CD4-positive, alpha-beta memory T cell (primary cell): ENCODE data around the gene UTP11. TPM values are rescaled to one million over a fixed set of nuclear protein-coding genes. Genes with fewer than 3 reads are reported as not detected.
A peak's percentile ranks its signal among the peaks of the same experiment; 100 is the strongest.

Source experiments
- CTCF ChIA-PET: fragments of 350-600 bp; sonication (Branson Sonifier 250); formaldehyde crosslinking; loops from one replicate; lab custom pipeline; 2021; ENCODE audit warnings: inconsistent platforms; ENCODE audit not compliant: partially characterized antibody; lab: Charles Lee
- POLR2A ChIA-PET: fragments of 350-600 bp; sonication (Branson Sonifier 250); formaldehyde crosslinking; loops from one replicate; lab custom pipeline; 2021; ENCODE audit not compliant: partially characterized antibody; lab: Charles Lee
- DNase-seq, 5 donors: peaks; one replicate each; pipeline versions ENCODE4 v3.0.0 to v3.0.0-alpha.2; 2020 to 2022; ENCODE audit warnings: mixed read lengths in 1 of 5
- H3K27ac ChIP-seq: one replicate; pipeline ENCODE4 v1.7.0; 2013; ENCODE audit warnings: low read depth, low read length
- H3K27me3 ChIP-seq: 2 replicates; pipeline ENCODE4 v1.7.0; 2013; ENCODE audit warnings: mild to moderate bottlenecking, low read length, moderate library complexity; ENCODE audit not compliant: insufficient read depth
- H3K36me3 ChIP-seq: 2 replicates; pipeline ENCODE4 v1.7.0; 2013; ENCODE audit warnings: mild to moderate bottlenecking, low read length, moderate library complexity; ENCODE audit not compliant: insufficient read depth
- H3K4me1 ChIP-seq: 2 replicates; pipeline ENCODE4 v1.7.0; 2013; ENCODE audit warnings: mild to moderate bottlenecking, low read length, moderate library complexity; ENCODE audit not compliant: insufficient read depth
- H3K4me3 ChIP-seq, 2 donors: one replicate each; pipeline ENCODE4 v1.7.0; 2013; ENCODE audit warnings: low read length in 2 of 2, mild to moderate bottlenecking in 1 of 2
- H3K9me3 ChIP-seq, 2 donors: one replicate each; pipeline ENCODE4 v1.7.0; 2013; ENCODE audit warnings: low read length in 2 of 2, control low read depth in 1 of 2; ENCODE audit not compliant: control insufficient read depth in 1 of 2
- H3K27ac Mint-ChIP-seq, 7 donors: one replicate each; pipeline ENCODE4 v1.8.0; 2020 to 2021; ENCODE audit warnings: mixed read lengths in 7 of 7, mild to moderate bottlenecking in 6 of 7, inconsistent platforms in 3 of 7, moderate library complexity in 3 of 7
- H3K27me3 Mint-ChIP-seq, 2 donors: one replicate each; pipeline ENCODE4 v1.8.0; 2020 to 2021; ENCODE audit warnings: mixed read lengths in 2 of 2
- H3K36me3 Mint-ChIP-seq, 2 donors: one replicate each; pipeline ENCODE4 v1.8.0; 2020 to 2021; ENCODE audit warnings: mixed read lengths in 2 of 2, inconsistent platforms in 1 of 2, mild to moderate bottlenecking in 1 of 2
- H3K4me1 Mint-ChIP-seq, 4 donors: one replicate each; pipeline ENCODE4 v1.8.0; 2020 to 2021; ENCODE audit warnings: mixed read lengths in 4 of 4, mild to moderate bottlenecking in 1 of 4
- H3K4me3 Mint-ChIP-seq, 8 donors: one replicate each; pipeline ENCODE4 v1.8.0; 2020 to 2021; ENCODE audit warnings: mixed read lengths in 8 of 8, mild to moderate bottlenecking in 7 of 8, moderate library complexity in 6 of 8, inconsistent platforms in 3 of 8
- H3K9me3 Mint-ChIP-seq, 8 donors: one replicate each; pipeline ENCODE4 v1.8.0; 2020 to 2021; ENCODE audit warnings: mixed read lengths in 8 of 8, mild to moderate bottlenecking in 5 of 8, inconsistent platforms in 3 of 8, moderate library complexity in 1 of 8
- intact Hi-C: fragments of 100-400 bp; cut with micrococcal nuclease; formaldehyde crosslinking; loops from one replicate; pipeline ENCODE4 v1.15.1; 2023
- polyA plus RNA-seq, 2 donors: library from polyadenylated mRNA; unstranded; fragments of 300-500 nt; fragmentation: Illumina TruSeq; gene quantifications; one replicate each; pipeline ENCODE4 v1.2.3, GENCODE V29; 2021
- total RNA-seq, 2 experiments: library from RNA; stranded (reverse); gene quantifications; one replicate each; pipeline ENCODE4 v1.2.3, GENCODE V29; 2021

The UTP11 gene
- total and polyA plus RNA-seq, 4 experiments from 2014 or later, result 17.3 to 21.9 (median 19.3) TPM

DNA sequence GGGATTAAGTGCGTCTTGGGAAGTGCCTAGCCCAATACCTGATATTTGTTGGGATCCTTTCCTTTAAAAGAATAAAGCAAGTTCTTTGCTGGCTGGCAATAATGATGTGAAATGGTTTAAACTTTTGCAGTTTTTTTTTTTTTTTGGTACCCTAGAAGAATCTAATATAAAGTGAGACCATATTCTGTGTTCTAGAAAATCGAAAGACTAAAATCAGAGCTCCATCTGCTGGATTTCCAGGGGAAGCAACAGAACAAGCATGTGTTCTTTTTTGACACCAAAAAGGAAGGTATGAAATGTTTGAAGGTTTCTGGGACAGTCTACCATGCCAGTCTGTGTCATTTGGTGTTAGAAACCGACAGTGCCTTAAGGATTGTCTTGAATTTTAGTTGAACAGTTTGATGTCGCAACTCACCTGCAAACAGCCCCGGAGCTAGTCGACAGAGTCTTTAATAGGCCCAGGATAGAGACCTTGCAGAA, 6.4 kb downstream of the UTP11 start:
- no peaks in the 10 kb centered on the region for H3K9me3 Mint-ChIP-seq
- no peak overlapping the region for H3K27ac Mint-ChIP-seq
- Histone ChIP-seq H3K36me3 (peaks cover 56% of the 10 kb centered on the region), H3K27me3 (no peaks in the 10 kb centered on the region), H3K9me3 (no peaks in the 10 kb centered on the region), H3K4me1 (peaks cover 9% of the 10 kb centered on the region), H3K27ac (no peak overlapping the region), H3K4me3 (no peak overlapping the region)
- ChIA-PET CTCF (interaction anchor here (1.3 to 15.6 kb wide), 8 partner anchors 9 to 128 kb away, joined by 3 to 192 read pairs (median 8); partner anchors contain the start of gene SF3A3), POLR2A (interaction anchor here (1.1 kb wide), 1 partner anchor 29 kb away, joined by 3 read pairs; the partner anchor contains the start of gene SF3A3)
- peak in 1 of 5 donors; percentile 33 for DNase-seq
- H3K36me3 Mint-ChIP-seq, result peaks cover 46 to 65% of the 10 kb centered on the region in 2 donors
- H3K4me1 Mint-ChIP-seq, result peaks cover 6 to 11% (median 10%) of the 10 kb centered on the region in 4 donors
- intact Hi-C loops, result loop anchor here (1.0 kb wide), 1 partner anchor 29 kb away; the partner anchor contains the start of gene SF3A3
- H3K27me3 Mint-ChIP-seq, result no peaks in the 10 kb centered on the region
- no peak overlapping the region for H3K4me3 Mint-ChIP-seq

GRCh38 chr1:38020396-38020795, 7.9 kb downstream of the UTP11 start:
- H3K9me3 ChIP-seq, result no peaks in the 10 kb centered on the region
- H3K27ac Mint-ChIP-seq, result no peak overlapping the region
- H3K27me3 Mint-ChIP-seq, result no peaks in the 10 kb centered on the region
- H3K9me3 Mint-ChIP-seq, result no peaks in the 10 kb centered on the region
- H3K4me3 Mint-ChIP-seq, result no peak overlapping the region
- no peaks in the 10 kb centered on the region for H3K27me3 ChIP-seq
- H3K27ac ChIP-seq, result no peak overlapping the region
- intact Hi-C loops, result no loop called here
- CTCF ChIA-PET, result interaction anchor here (0.6 to 15.6 kb wide), 6 partner anchors 10 to 261 kb away, joined by 3 to 192 read pairs (median 6); partner anchors contain the start of gene SF3A3
- peaks cover 54 to 74% of the 10 kb centered on the region in 2 donors for H3K36me3 Mint-ChIP-seq
- no peak for DNase-seq
- H3K4me1 Mint-ChIP-seq, result peaks cover 1 to 5% (median 3%) of the 10 kb centered on the region in 4 donors
- H3K4me3 ChIP-seq, result no peak overlapping the region
- POLR2A ChIA-PET, result no interaction called here
- H3K36me3 ChIP-seq, result peaks cover 61% of the 10 kb centered on the region
- H3K4me1 ChIP-seq, result no peaks in the 10 kb centered on the region

GRCh38 chr1:38021969-38022368, 9.4 kb downstream of the UTP11 start:
- H3K36me3 Mint-ChIP-seq, result peaks cover 45 to 76% of the 10 kb centered on the region in 2 donors
- Histone ChIP-seq H3K36me3 (peaks cover 60% of the 10 kb centered on the region), H3K27me3 (no peaks in the 10 kb centered on the region), H3K4me3 (no peak overlapping the region), H3K4me1 (no peaks in the 10 kb centered on the region), H3K9me3 (no peaks in the 10 kb centered on the region), H3K27ac (no peak overlapping the region)
- CTCF ChIA-PET, result interaction anchor here (1.4 to 15.6 kb wide), 3 partner anchors 8 to 50 kb away, joined by 3 to 192 read pairs (median 6); partner anchors contain the start of gene SF3A3
- H3K27ac Mint-ChIP-seq, result no peak overlapping the region
- H3K4me3 Mint-ChIP-seq, result no peak overlapping the region
- peaks cover 0 to 6% (median 3%) of the 10 kb centered on the region in 4 donors for H3K4me1 Mint-ChIP-seq
- POLR2A ChIA-PET, result no interaction called here
- intact Hi-C loops, result no loop called here
- no peaks in the 10 kb centered on the region for H3K9me3 Mint-ChIP-seq
- DNase-seq, result no peak
- no peaks in the 10 kb centered on the region for H3K27me3 Mint-ChIP-seq

DNA sequence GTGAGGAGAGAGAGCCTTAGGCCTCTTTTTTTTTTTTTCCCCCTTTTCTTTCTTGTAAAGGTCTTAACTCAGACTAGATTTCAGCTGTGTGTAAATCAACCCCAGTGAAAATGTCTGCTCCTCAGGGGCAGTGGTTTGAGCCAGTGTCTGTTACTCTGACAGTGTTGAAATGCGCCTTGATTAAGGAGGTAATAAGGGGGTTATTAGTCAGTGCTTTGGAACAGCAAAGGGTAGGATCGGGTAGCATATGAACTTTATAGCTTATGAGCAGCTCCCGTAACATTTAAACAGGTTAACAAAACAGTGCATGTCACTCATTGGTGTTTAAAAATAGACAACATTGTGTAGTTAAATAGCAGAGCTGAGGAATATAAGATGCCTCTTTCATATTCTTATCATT, 10.3 kb downstream of the UTP11 start:
- no peaks in the 10 kb centered on the region for H3K9me3 Mint-ChIP-seq
- H3K9me3 ChIP-seq, result no peaks in the 10 kb centered on the region
- H3K4me3 ChIP-seq, result no peak overlapping the region
- H3K4me1 ChIP-seq, result peaks cover 5% of the 10 kb centered on the region
- no peak overlapping the region for H3K27ac Mint-ChIP-seq
- POLR2A ChIA-PET, result no interaction called here
- no peak overlapping the region for H3K4me3 Mint-ChIP-seq
- CTCF ChIA-PET, result interaction anchor here (0.8 to 15.6 kb wide), 4 partner anchors 9 to 49 kb away, joined by 3 to 192 read pairs (median 5); partner anchors contain the start of gene SF3A3
- H3K27me3 Mint-ChIP-seq, result no peaks in the 10 kb centered on the region
- H3K36me3 Mint-ChIP-seq, result peaks cover 41 to 71% of the 10 kb centered on the region in 2 donors
- DNase-seq, result no peak
- intact Hi-C loops, result no loop called here
- peaks cover 2 to 8% (median 5%) of the 10 kb centered on the region in 4 donors for H3K4me1 Mint-ChIP-seq
- peaks cover 54% of the 10 kb centered on the region for H3K36me3 ChIP-seq
- no peaks in the 10 kb centered on the region for H3K27me3 ChIP-seq
- H3K27ac ChIP-seq, result no peak overlapping the region

DNA sequence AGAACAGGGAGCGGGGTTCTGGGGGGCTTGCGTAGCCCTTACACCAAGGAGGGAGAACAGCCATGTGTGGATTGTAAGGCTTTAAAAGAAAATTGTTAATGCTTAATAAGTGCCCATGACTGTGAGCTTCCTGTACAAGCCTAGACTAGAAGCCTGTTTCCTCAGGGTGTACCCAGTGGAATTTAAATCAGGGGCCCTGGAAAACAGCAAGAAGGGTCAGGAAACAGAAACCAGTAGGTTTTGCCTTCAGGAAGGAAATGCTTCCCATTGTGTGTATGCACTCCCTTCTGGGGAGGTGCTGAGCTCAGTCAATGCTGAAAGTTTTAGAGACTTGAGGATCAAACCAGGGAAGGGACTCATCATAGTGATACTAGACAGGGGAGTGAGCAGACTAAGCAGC, 12.7 kb downstream of the UTP11 start:
- peaks cover 29% of the 10 kb centered on the region for H3K4me1 ChIP-seq
- H3K27ac ChIP-seq, result no peak overlapping the region
- no peak overlapping the region for H3K4me3 ChIP-seq
- POLR2A ChIA-PET, result interaction anchor here (1.0 to 1.1 kb wide), 2 partner anchors 13 to 1801 kb away, joined by 3 read pairs; partner anchors contain the start of genes THRAP3 and UTP11
- H3K27me3 ChIP-seq, result no peaks in the 10 kb centered on the region
- no peak for DNase-seq
- H3K27me3 Mint-ChIP-seq, result no peaks in the 10 kb centered on the region
- no peaks in the 10 kb centered on the region for H3K9me3 Mint-ChIP-seq
- no peak overlapping the region for H3K27ac Mint-ChIP-seq
- CTCF ChIA-PET, result interaction anchor here (1.0 to 4.0 kb wide), 3 partner anchors 10 to 809 kb away, joined by 6 to 12 read pairs (median 12); no protein-coding TSS in a partner anchor
- peaks cover 36% of the 10 kb centered on the region for H3K36me3 ChIP-seq
- peaks cover 11 to 33% (median 21%) of the 10 kb centered on the region in 4 donors for H3K4me1 Mint-ChIP-seq
- H3K4me3 Mint-ChIP-seq, result no peak overlapping the region
- H3K9me3 ChIP-seq, result no peaks in the 10 kb centered on the region
- peaks cover 30 to 55% of the 10 kb centered on the region in 2 donors for H3K36me3 Mint-ChIP-seq
- intact Hi-C loops, result no loop called here

GRCh38 chr1:38025664-38026063, 13.1 kb downstream of the UTP11 start:
- no peak overlapping the region for H3K27ac Mint-ChIP-seq
- no peak for DNase-seq
- no peaks in the 10 kb centered on the region for H3K9me3 Mint-ChIP-seq

GRCh38 chr1:38026592-38027200, 14.2 kb downstream of the UTP11 start:
- CTCF ChIA-PET, result interaction anchor here (0.6 to 4.0 kb wide), 9 partner anchors 9 to 1883 kb away, joined by 3 to 12 read pairs (median 4); no protein-coding TSS in a partner anchor
- H3K27ac Mint-ChIP-seq, result peak overlapping the region in 4 of 7 donors; percentile 34 to 87 (median 61)

More at GRCh38 chr1:38025664-38026063, 13.1 kb downstream of the UTP11 start:
- Histone ChIP-seq H3K27me3 (no peaks in the 10 kb centered on the region), H3K36me3 (peaks cover 32% of the 10 kb centered on the region), H3K27ac (no peak overlapping the region), H3K4me1 (peaks cover 33% of the 10 kb centered on the region), H3K9me3 (no peaks in the 10 kb centered on the region), H3K4me3 (no peak overlapping the region)
- intact Hi-C loops, result loop anchor here (1.0 kb wide), 1 partner anchor 562 kb away; no protein-coding TSS in a partner anchor
- Mint-ChIP-seq H3K36me3 (peaks cover 25 to 51% of the 10 kb centered on the region in 2 donors), H3K4me3 (no peak overlapping the region), H3K27me3 (no peaks in the 10 kb centered on the region), H3K4me1 (peaks cover 15 to 37% (median 25%) of the 10 kb centered on the region in 4 donors)
- ChIA-PET CTCF (interaction anchor here (1.1 to 4.0 kb wide), 5 partner anchors 10 to 831 kb away, joined by 3 to 12 read pairs (median 4); no protein-coding TSS in a partner anchor), POLR2A (interaction anchor here (1.3 kb wide), 1 partner anchor 12 kb away, joined by 3 read pairs; no protein-coding TSS in a partner anchor)

More at GRCh38 chr1:38026592-38027200, 14.2 kb downstream of the UTP11 start:
- Histone ChIP-seq H3K27ac (no peak overlapping the region), H3K36me3 (peaks cover 30% of the 10 kb centered on the region), H3K9me3 (no peaks in the 10 kb centered on the region), H3K27me3 (no peaks in the 10 kb centered on the region), H3K4me1 (peaks cover 43% of the 10 kb centered on the region), H3K4me3 (no peak overlapping the region)
- no peaks in the 10 kb centered on the region for H3K27me3 Mint-ChIP-seq
- no peak overlapping the region for H3K4me3 Mint-ChIP-seq
- peak in 1 of 5 donors; percentile 46 for DNase-seq
- H3K36me3 Mint-ChIP-seq, result peaks cover 25 to 44% of the 10 kb centered on the region in 2 donors
- H3K9me3 Mint-ChIP-seq, result no peaks in the 10 kb centered on the region
- H3K4me1 Mint-ChIP-seq, result peaks cover 16 to 47% (median 29%) of the 10 kb centered on the region in 4 donors
- POLR2A ChIA-PET, result interaction anchor here (1.3 kb wide), 1 partner anchor 13 kb away, joined by 3 read pairs; no protein-coding TSS in a partner anchor
- intact Hi-C loops, result loop anchor here (1.0 kb wide), 1 partner anchor 561 kb away; no protein-coding TSS in a partner anchor
